Daoy (cell line): ENCODE measurements around the gene PQBP1. TPM values are rescaled to one million over a fixed set of nuclear protein-coding genes. Genes with fewer than 3 reads are reported as not detected.
"Not testable (repeated sequence)": the region's sequence is repeated elsewhere in the genome, so short reads cannot be mapped to it uniquely, and the experiment has no call there.

Source experiments
- DNase-seq: peaks from one replicate; pipeline ENCODE4 v3.0.0-alpha.2; 2015; ENCODE audit warnings: low read depth
- total RNA-seq: library from RNA; depleted of rRNA; stranded (reverse); fragments of >200 nt; shearing (Covaris generic); gene quantifications from 2 replicates; pipeline ENCODE4 v1.2.3, GENCODE V29; 2014; rRNA removed

The PQBP1 gene, protein sequence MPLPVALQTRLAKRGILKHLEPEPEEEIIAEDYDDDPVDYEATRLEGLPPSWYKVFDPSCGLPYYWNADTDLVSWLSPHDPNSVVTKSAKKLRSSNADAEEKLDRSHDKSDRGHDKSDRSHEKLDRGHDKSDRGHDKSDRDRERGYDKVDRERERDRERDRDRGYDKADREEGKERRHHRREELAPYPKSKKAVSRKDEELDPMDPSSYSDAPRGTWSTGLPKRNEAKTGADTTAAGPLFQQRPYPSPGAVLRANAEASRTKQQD
- total RNA-seq = 102 TPM in 2 replicates

DNA sequence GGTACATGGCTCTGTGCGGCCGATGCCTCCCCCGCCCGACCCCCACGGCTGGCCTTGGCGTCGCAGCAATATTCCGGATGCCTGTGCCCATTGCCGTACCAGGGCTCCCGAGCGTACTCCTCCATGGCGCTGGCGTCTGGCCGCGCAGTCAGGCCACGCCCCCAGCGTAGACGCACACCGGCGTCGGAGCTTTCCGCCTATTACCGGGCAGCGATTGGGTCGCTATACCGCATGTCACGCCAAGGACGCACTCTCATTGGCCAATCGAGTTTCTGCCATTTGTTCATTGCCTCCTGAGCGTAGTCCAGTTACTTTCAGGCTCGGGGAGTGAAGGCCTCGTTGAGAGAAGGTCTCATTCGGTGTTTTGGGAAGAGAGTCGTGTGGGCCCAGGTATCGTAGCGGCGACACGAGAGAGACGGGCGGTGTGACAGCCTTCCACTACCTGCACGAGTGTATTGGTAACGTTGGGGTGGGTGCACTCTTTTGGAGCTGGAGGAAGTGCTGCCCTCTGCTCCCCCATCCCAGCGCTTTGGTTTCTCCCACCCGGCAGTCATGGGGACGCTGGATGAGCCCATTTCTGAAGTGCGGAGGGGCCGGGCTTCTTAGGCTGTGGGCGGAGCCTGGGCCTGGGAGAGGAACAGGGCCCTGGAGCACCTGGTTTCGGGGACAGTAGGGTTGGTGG, at the start of gene PQBP1, which contains the start of gene TIMM17B:
Gene PQBP1, plus strand, starts transcription at position 306 of the 682 bp plus-strand sequence. CDS start 580 bp downstream, outside the sequence.
Gene TIMM17B, minus strand, starts transcription at position 144 of the 682 bp plus-strand sequence. Its CDS starts 19 bp downstream, at position 125.
- DNase-seq = peak; percentile 95

DNA sequence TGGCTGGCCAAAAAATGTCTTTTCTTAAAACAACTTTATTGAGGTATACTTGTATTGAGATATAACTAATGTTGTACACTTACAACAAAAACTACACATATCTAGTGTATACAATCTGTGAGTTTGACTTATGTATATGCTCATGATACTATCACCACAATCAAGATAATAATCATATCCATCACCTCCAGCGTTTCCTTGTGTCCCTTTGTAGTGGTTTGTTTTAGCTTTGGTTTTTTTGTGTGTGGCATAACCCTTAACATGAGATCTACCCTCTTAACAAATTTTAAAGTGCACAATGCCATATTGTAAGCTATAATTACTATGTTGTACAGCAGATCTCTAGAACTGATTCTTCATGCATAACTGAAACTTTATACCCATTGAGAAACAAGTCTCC, 48.9 kb upstream of the PQBP1 start:
- DNase-seq = no peak

DNA sequence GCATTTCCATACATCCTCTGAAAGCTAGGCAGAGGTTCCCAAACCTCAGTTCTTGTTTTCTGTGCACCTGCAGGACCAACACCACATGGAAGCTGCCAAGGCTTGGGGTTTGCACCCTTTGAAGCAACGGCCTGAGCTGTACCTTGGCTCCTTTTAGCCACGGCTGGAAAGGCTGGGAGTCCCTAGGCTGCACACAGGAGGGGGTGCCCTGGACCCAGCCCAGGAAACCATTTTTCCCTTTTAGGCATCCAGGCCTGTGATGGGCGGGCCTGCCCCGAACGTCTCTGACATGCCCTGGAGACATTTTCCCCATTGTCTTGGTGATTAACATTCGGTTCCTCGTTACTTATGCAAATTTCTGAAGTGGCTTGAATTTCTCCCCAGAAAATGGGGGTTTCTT, 44.9 kb upstream of the PQBP1 start:
- DNase-seq = no peak

DNA sequence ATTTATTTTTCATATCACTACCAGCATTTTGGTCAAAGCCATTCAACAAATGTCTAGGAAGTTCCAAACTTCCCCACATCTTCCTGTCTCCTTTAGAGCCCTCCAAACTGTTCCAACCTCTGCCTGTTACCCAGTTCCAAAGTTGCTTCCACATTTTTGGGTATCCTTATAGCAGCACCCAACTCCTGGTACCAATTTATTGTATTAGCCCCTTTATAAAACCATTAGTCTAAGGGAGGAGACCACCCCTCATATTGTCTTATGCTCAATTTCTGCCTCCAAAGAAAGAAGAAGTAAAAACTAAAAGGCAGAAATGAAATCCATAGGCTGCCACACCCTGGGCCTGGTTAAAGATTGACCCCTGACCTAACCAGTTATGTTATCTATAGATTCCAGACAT, 44.2 kb upstream of the PQBP1 start:
- DNase-seq = not testable (repeated sequence)

DNA sequence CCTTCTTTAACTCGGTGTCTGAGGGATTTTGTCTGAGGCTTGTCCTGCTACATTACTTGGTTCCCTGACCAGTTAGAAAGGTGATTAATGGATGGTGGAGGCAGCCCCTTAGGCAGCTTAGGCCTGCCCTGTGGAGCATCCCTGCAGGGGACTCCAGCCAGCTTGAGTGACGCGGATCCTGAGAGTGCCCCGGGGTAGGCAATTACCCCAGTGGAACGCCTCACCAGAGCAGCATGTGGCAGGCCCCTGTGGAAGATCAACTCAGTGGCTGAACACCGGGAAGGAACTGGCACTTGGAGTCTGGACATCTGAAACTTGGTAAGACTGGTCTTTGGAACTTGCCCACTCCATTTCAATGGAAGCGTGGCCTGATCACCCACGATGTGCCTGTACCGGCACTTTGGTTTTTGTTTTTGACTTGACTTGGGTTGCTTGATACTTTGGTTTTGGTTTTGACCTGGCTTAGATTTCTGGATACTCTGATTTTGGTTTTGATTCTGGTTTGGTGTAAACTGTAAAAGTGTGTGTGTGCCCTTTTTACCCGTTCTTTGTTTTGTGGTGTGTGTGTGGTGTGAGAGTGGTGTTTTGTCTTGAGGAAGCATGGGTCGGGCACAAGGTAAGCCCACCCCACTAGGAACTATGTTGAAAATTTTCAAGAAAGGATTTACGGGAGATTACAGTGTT, 43.5 kb upstream of the PQBP1 start:
- DNase-seq = not testable (repeated sequence)

DNA sequence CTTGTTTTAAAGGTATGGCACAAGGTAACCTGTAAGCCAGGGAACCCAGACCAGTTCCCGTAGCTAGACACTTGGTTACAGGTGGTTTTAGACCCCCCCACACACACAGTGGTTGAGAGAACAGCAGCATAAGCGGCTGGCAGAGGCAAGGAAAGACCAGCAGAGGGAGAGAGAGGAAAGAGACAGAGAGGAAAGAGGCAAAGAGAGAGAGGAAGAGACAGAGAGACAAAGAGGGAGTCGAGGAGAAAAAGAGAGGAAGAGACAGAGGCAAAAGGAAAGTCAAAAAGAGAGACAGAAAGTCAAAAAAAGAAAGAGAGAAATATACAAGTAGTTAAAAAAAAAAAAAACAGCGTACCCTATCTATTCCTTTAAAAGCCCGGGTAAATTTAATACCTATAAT, 42.8 kb upstream of the PQBP1 start:
- peak; percentile 7 for DNase-seq

DNA sequence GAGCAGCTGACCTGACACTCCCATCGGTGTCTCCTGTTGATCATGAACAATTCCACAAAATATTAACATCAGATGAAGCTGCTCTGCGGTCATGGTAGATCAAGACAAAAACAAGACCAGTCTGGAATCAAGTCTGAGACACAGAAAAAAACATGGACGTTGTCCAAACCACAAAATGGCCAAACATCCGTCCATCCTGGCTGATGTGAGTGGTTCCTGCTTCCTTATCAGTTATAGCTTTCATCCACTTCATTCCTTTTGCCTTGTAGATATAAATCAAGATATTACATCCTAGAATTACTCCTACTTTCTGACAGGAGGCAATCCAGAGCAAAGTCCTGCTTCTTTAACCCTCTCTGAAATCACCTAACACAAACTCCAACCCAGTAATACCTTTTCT, 33.5 kb upstream of the PQBP1 start:
- DNase-seq = peak; percentile 68

DNA sequence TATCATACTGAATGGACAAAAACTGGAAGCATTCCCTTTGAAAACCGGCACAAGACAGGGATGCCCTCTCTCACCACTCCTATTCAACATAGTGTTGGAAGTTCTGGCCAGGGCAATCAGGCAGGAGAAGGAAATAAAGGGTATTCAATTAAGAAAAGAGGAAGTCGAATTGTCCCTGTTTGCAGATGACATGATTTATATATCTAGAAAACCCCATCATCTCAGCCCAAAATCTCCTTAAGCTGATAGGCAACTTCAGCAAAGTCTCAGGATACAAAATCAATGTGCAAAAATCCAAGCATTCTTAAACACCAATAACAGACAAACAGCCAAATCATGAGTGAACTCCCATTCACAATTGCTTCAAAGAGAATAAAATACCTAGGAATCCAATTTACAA, 25.7 kb upstream of the PQBP1 start:
- DNase-seq = not testable (repeated sequence)

DNA sequence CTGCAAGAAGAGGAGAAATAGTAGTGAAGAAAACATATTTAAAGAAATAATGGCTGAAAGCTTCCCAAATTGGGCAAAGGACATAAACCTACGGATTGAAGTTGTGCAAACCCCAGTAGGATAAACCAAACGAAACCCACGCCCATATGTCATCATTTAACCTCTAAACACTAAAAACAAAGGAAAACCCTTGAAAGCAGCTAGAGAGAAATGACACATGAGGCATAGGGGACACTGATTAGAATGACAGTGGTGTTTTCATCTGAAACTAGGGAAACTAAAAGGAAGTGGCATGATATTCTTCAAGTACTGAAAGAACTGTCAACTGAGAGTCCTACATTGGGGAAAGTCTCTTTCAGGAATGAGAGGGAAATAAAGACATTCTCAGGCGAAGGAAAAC, 20.8 kb upstream of the PQBP1 start:
- not testable (repeated sequence) for DNase-seq

DNA sequence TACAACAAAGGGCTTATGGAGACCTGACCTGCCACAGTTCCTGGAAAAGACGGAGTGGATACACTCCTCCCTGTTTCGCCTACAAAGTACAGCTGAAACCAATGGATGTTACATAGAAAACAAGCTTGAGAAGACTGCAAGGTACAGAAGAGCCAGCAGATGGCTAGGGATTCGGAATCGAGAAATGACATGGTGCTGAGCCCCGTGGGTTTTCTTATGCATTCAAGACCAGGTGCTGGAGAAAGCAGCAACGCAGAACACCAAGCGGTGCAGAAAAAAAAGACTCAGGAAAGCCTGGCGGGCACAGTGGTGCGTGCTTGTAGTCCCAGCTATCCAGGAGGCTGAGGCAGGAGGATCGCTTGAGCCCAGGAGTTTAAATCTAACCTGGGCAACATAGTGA, 14.0 kb upstream of the PQBP1 start:
- no peak for DNase-seq

DNA sequence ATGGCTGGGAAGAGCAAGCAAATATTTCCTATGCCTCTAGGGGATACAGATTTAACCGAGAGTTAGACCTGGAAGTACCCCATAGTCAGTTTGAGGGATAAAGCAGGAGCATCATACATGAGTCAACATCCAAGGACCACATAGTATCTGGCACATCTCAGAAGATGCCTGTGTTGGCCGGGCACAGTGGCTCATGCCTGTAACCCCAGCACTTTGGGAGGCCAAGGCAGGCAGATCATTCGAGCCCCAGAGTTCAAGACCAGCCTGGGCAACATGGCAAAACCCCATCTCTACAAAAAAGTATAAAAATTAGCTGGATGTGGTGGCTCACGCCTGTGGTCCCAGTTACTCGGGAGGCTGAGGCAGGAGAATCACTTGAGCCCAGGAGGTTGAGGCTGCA, 11.1 kb upstream of the PQBP1 start:
- DNase-seq = not testable (repeated sequence)

DNA sequence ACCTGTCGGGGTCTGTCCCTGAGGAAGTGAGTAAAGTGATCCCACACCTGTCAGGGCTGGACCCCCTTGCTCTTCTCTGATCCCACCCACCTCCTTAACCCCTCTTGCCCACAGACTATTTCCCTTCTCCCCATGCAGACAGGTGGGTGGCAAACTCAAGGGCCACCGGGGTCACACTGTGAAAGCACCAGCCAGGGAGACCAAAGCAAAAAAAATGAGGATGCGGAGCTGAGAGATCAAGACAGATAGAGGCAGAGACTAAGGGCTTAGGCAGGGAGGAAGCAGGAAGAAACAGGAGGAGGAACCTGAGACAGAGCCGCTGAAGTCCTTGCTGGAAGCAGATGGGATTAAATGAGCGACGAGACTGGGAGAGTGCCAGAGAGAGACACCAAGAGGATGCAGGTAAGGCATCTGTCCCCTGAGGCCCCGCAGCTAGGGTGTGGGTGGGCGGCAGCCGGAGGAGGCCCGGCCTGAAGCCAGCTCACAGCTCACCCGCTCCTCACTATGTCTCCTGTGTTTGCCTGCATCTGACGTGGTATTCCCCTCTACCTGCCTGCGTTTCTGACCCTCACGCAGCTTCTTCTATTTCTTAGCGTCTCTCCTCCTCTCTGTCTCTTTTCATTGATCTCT, 7.3 kb upstream of the PQBP1 start:
- DNase-seq = no peak

DNA sequence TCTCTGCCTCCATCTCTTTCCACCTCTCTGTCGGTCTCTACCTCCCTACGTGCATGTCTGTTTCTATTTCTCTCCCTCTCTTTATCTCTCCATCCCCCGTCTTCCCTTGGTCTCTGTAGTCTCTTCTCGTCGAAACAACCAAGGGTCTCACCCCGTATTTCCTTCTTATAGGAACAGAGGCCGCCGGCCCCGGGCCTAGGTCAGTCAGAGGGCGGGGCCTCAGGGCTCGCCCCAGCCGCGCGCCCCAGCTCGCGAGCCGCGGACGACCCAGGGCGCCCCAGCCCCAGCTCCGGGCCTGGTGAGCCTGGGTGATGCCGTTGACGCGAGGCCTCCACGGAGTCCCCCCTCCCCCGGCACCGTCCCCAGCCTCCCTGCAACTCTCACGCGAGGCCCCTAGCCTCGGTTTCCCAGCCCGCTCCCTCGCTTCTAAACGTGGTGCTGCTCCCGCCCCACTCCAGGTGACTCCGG, 6.8 kb upstream of the PQBP1 start:
- no peak for DNase-seq

DNA sequence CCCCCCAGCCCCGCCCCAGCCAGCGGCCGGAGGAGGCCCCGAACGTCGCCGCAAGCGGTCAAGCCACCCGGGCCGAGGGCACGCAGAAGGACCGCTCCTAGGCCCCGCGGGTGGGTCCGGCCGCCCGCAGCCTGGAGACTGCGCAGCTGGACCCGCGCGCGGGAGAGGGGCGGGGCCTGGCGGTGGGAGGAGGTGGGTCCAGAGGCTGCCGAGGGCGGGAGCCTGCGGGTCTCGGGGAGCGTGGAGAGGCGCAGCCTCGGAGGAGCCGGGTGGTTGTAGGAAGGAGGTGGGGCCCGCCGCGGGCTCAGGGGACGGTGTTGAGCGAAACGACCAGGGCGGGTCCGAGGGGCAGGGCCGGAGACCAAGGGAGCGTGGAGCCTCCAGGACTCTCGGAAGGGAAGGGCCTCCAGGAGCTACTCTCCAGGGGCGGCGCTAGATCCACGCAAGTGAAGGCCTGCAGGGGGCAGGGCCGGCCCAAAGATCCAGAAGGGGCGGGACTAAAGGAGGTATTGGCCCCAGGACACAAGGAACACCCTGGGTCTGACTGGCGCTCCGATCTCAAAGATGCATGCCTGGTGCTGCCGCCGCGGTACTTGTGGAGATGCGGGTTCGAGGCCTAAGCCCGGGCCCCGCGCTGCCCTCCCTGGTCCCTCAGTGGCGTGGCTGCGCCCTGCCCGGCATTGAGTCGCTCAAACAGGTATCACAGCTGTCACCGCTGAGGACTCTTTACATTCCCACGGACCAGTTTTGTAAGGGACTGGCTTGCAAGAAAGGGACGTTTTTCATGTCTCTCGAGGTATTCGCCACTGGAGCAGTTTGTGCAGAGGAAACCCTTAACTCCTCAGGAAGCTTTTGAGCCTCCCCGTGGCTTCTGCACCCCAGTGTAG, 6.1 kb upstream of the PQBP1 start:
- DNase-seq = peak; percentile 86

DNA sequence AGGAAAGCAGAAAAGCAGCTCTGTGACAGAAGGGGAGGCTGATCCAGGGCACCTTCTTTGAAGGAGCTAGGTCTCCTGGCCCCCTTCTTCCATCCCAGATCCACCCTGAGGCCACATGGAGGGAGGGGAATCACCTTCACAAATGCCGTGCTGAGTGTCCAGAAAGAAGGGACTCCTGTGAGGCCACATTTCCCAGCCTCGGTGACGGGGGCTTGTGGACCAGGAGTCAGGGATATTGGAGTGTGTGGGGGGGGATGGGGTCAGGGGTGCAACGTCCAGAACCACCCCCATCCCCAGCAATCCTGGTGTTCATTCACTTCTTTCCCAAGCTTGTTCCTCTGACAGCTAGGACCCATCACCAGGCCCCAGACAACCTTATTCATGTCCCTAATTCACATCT, 4.8 kb upstream of the PQBP1 start:
- DNase-seq = no peak

DNA sequence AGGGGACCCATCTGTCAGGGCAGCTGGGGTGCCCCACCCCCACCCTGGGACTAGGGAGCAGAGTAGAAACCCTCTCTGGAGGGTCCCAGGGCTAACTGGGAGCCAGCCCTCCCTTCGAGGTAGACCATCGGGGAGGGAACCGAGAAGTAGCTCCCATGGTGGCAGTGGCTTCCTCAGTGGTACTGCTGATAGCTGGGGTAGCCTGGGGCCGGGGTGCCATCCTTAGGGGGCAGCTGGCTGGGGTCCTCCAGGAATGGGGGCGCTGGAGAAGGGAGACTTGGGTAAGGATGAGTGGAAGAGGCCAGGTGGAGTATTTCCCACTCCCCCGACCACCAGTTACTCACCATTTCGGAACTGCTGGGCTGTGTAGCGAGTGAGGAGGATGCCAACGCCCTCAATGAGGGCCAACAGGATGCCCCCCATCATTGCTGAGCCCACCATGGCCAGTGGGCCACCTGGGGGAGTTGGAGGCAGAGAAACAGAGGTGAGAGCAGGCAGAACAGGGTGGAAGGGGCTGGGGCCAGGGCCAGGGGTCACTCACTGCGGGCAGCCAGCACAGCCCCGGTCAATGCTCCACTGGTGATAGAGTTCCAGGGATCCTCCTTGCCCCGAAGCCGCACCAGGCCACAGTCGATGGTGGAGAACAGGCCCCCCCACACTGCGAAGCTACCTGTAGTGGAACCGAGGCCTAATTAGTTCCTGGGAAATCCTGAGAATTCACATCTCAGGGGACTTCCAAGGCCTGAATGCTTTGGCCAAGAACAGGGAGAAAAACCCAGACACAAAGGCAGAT, 4.0 kb upstream of the PQBP1 start:
- DNase-seq = no peak

DNA sequence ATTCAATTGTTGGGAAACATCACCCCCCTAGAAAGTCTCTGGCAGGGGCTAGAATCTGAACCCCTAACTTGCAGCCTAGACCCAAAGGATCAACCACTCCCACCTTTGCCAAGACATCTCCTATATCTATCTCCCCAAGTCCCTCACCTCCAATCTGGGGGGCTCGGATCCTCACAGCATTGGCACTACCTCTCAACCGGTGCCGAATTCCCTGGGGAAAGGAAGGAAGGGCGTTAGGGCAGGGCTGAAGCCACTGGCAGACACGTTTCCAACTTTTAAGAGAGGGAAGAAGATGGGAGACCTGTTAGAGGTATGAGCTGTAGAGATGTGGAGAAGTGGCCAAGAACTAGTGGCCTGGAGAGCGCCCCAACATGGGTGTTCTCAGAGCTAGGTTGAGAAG, 2.8 kb upstream of the PQBP1 start:
- DNase-seq = no peak

DNA sequence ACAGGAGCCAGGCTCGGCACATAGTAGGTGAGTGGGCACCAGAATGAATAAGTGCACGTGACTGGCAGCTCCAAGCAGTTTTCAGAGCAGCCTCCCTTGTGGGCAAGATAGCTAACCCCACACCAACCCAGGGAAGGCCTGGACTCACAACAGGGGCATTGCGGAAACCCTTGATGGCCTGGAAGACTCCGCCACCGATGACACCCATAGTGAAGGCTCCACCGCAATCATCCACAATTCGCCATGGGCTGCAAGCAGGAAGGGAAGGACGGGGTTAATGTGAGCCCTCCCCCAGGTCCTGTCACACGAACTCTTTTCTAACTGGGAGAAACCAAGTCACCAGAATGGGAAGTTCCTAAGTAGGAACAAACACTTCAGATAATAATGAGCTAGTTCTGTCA, 1.1 kb upstream of the PQBP1 start:
- DNase-seq = no peak

DNA sequence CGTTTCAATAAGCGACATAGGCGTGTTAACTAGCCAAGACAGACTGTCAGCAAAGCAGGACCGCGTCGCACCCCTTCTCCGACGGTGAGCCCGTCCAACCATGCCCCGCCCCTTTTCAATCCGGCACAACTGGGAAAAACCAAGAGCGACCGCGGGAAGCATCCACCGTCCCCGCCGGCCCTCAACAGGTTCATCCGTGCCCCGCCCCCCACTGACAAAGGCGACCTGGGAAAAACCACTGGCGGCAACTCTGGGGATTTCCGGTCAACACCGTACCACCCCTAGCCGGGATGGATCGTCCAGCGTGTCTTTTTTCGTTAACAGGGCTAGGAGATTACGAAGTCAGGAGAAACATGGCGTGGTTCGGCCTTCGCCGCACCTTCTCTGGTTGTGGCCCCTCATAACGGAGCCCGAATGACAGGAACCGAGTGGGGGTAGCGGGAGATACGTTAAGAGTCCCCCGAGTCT, 539 bp upstream of the PQBP1 start:
- peak; percentile 76 for DNase-seq

DNA sequence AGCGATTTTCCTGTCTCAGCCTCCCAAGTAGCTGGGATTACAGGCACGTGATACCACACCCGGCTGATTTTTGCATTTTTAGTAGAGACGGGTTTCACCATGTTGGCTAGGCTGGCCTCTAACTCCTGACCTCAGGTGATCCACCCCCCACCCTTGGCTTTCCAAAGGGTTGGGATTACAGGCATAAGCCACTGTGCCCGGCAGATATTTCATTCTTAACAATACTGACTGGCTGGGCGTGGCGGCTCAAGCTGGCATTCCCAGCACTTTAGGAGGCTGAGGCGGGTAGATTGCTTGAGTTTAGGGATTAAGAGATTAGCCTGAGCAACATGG, 1.3 kb downstream of the PQBP1 start:
- DNase-seq = no peak
